Esophagus squamous epithelium (tissue), 4 donors: ENCODE results near the gene FRS3.

ENCODE experiments used
- CTCF ChIP-seq, 6 experiments: fragments of 450-650 bp in 4 of 6; fragments of 200-600 bp in 2 of 6; sonication (generic) in 2 of 6; IDR thresholded peaks; one replicate each; pipeline ENCODE4 v1.5.1; 2016 to 2019; ENCODE audit warnings: antibody characterized with exemption in 6 of 6, mild to moderate bottlenecking in 4 of 6, moderate library complexity in 4 of 6
- POLR2A ChIP-seq, 4 donors: fragments of 450-650 bp; IDR thresholded peaks; one replicate each; pipeline ENCODE4 v1.6.1; 2017; ENCODE audit warnings: antibody characterized with exemption in 4 of 4, mild to moderate bottlenecking in 4 of 4, moderate library complexity in 3 of 4

GRCh38 chr6:41783106-41783780, 3.5 kb upstream of the FRS3 start:
- TF ChIP-seq CTCF (IDR thresholded peaks at IDR 0.05), result no peak
- TF ChIP-seq POLR2A (IDR thresholded peaks at IDR 0.05), result no peak
